Activated CD4-positive, alpha-beta T cell treated with anti-CD3 and anti-CD28 coated beads for 36 hours (primary cell): ENCODE data around the gene ACSM3. TPM values are rescaled to one million over a fixed set of nuclear protein-coding genes. Genes with fewer than 3 reads are reported as not detected.
A peak's percentile ranks its signal among the peaks of the same experiment; 100 is the strongest.
"Not testable (repeated sequence)": the region's sequence is repeated elsewhere in the genome, so short reads cannot be mapped to it uniquely, and the experiment has no call there.

Experiments used
- ATAC-seq: fragments of 200-7000 bp; cut with Tn5 transposase; one replicate; pipeline ENCODE4 v1.10.0; 2021; ENCODE audit warnings: mild to moderate bottlenecking, moderate library complexity
- CTCF ChIA-PET: fragments of 350-600 bp; sonication (Branson Sonifier 250); formaldehyde crosslinking; loops from one replicate; lab custom pipeline; 2021; ENCODE audit warnings: antibody characterized with exemption; lab: Charles Lee
- POLR2A ChIA-PET: fragments of 350-600 bp; sonication (Branson Sonifier 250); formaldehyde crosslinking; loops from one replicate; lab custom pipeline; 2021; ENCODE audit warnings: antibody characterized with exemption, inconsistent platforms; lab: Charles Lee
- DNase-seq: peaks from one replicate; pipeline ENCODE4 v3.0.0-alpha.2; 2020
- H3K27ac Mint-ChIP-seq: one replicate; pipeline ENCODE4 v1.8.0; 2021; ENCODE audit warnings: mixed read lengths
- H3K27me3 Mint-ChIP-seq: one replicate; pipeline ENCODE4 v1.8.0; 2021; ENCODE audit warnings: mixed read lengths
- H3K36me3 Mint-ChIP-seq: one replicate; pipeline ENCODE4 v1.8.0; 2021; ENCODE audit warnings: low read depth, mixed read lengths
- H3K4me1 Mint-ChIP-seq: one replicate; pipeline ENCODE4 v1.8.0; 2021; ENCODE audit warnings: mixed read lengths
- H3K4me3 Mint-ChIP-seq: one replicate; pipeline ENCODE4 v1.8.0; 2021; ENCODE audit warnings: mild to moderate bottlenecking, moderate library complexity, mixed read lengths
- H3K9me3 Mint-ChIP-seq: one replicate; pipeline ENCODE4 v1.8.0; 2021; ENCODE audit warnings: low read depth, mixed read lengths
- intact Hi-C, 2 experiments: fragments of 100-400 bp; cut with DNase I in 1 of 2; cut with micrococcal nuclease in 1 of 2; formaldehyde crosslinking; loops; one replicate each; pipeline versions ENCODE4 v1.14.2 to v1.15.1; 2022 to 2024; cut with DNase I, micrococcal nuclease
- total RNA-seq, 2 experiments: library from RNA; stranded (reverse); gene quantifications; one replicate each; pipeline ENCODE4 v1.2.3, GENCODE V29; 2021

Gene ACSM3
- total RNA-seq, 2 experiments from 2014 or later: 17.6 to 21.8 TPM

DNA sequence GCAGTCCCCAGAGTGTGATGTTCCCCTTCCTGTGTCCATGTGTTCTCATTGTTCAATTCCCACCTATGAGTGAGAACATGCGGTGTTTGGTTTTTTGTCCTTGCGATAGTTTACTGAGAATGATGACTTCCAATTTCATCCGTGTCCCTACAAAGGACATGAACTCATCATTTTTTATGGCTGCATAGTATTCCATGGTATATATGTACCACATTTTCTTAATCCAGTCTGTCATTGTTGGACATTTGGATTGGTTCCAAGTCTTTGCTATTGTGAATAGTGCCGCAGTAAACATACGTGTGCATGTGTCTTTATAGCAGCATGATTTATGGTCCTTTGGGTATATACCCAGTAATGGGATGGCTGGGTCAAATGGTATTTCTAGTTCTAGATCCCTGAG lies 8.0 kb upstream of the ACSM3 start:
- H3K36me3 Mint-ChIP-seq: not testable (repeated sequence)

DNA sequence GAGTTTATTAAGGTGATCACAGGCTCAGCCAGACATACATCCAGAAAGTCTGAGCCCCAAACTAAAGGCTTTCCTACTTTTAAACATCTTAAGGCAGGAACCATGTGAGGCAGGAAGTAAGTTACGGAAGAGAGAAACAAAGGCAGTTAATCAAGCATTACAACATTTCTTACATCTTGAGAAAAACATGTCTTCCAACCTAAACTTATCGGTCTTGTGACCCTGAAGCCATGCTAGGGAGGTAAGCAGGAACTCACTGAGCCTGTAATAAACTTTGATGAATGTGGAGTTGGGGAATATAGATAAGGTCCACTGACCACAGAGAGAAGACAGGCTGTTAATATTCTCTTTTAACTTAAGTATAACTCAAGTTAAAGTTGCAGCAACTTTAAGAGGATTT lies 3.5 kb upstream of the ACSM3 start:
- no peak overlapping the region for H3K4me3 Mint-ChIP-seq
- CTCF ChIA-PET: no interaction called here
- H3K9me3 Mint-ChIP-seq: peaks cover 14% of the 10 kb centered on the region
- H3K27ac Mint-ChIP-seq: no peak overlapping the region
- DNase-seq (no peak), ATAC-seq (no peak)
- peaks cover 1% of the 10 kb centered on the region for H3K27me3 Mint-ChIP-seq
- POLR2A ChIA-PET: no interaction called here
- intact Hi-C loops: no loop called here
- H3K36me3 Mint-ChIP-seq: peaks cover 9% of the 10 kb centered on the region
- peaks cover 22% of the 10 kb centered on the region for H3K4me1 Mint-ChIP-seq

More for the DNA sequence above, 8.0 kb upstream of the ACSM3 start:
- CTCF ChIA-PET, DNase-seq, intact Hi-C loops, H3K27me3 Mint-ChIP-seq, H3K4me3 Mint-ChIP-seq, POLR2A ChIA-PET, H3K27ac Mint-ChIP-seq, H3K9me3 Mint-ChIP-seq, H3K4me1 Mint-ChIP-seq, ATAC-seq: not testable (repeated sequence)

- Mint-ChIP-seq H3K9me3 (peaks cover 14% of the 10 kb centered on the region), H3K4me3 (no peak overlapping the region), H3K27ac (no peak overlapping the region), H3K27me3 (no peaks in the 10 kb centered on the region), H3K36me3 (peaks cover 9% of the 10 kb centered on the region), H3K4me1 (peaks cover 22% of the 10 kb centered on the region)
- ATAC-seq: no peak
- intact Hi-C loops: no loop called here
- ChIA-PET CTCF (no interaction called here), POLR2A (no interaction called here)
- DNase-seq: no peak
Observed at GRCh38 chr16:20761175-20761574, 2.6 kb upstream of the ACSM3 start.

GRCh38 chr16:20762404-20763123 lies 1.2 kb upstream of the ACSM3 start:
- H3K27ac Mint-ChIP-seq: peak overlapping the region; percentile 93
- ATAC-seq: no peak

DNA sequence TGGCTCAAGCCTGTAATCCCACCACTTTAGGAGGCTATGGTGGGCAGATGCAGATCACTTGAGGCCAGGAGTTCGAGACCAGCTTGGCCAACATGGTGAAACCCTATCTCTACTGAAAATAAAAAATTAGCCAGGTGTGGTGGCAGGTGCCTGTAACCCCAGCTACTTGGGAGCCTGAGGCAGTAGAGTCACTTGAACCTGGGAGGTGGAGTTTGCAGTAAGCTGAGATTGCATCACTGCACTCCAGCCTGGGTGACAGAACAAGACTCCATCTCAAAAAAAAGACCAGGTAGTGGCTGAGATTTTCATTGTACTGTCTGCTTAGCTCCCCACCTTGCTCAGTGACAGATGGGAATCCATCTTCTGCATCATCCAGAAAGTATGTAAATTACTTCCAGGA lies 634 bp downstream of the ACSM3 start:
- H3K4me3 Mint-ChIP-seq: not testable (repeated sequence)

More at GRCh38 chr16:20762404-20763123, 1.2 kb upstream of the ACSM3 start:
- Mint-ChIP-seq H3K9me3 (peaks cover 14% of the 10 kb centered on the region), H3K27me3 (no peaks in the 10 kb centered on the region), H3K4me3 (peak overlapping the region; percentile 83), H3K4me1 (peaks cover 22% of the 10 kb centered on the region), H3K36me3 (peaks cover 9% of the 10 kb centered on the region)
- ChIA-PET CTCF (no interaction called here), POLR2A (no interaction called here)
- intact Hi-C loops: loop anchor here (1.0 kb wide), 1 partner anchor 21 kb away; the partner anchor contains the start of gene THUMPD1 (in 2 of the 2)
- DNase-seq: no peak

GRCh38 chr16:20765732-20766131 lies 1.9 kb downstream of the ACSM3 start:
- no peak overlapping the region for H3K27ac Mint-ChIP-seq

More for the DNA sequence above, 634 bp downstream of the ACSM3 start:
- Mint-ChIP-seq H3K9me3 (peaks cover 14% of the 10 kb centered on the region), H3K4me1 (peaks cover 22% of the 10 kb centered on the region)
- intact Hi-C loops, H3K36me3 Mint-ChIP-seq, ATAC-seq, DNase-seq, H3K27ac Mint-ChIP-seq, H3K27me3 Mint-ChIP-seq: not testable (repeated sequence)
- POLR2A ChIA-PET: interaction anchor here (1.2 kb wide), 1 partner anchor 14 kb away, joined by 3 read pairs; no protein-coding TSS in a partner anchor
- CTCF ChIA-PET: interaction anchor here (1.3 to 1.4 kb wide), 2 partner anchors 19 to 35 kb away, joined by 3 to 6 read pairs; no protein-coding TSS in a partner anchor

GRCh38 chr16:20766294-20766693 lies 2.5 kb downstream of the ACSM3 start:
- peaks cover 22% of the 10 kb centered on the region for H3K4me1 Mint-ChIP-seq
- ATAC-seq (no peak), DNase-seq (no peak)
- intact Hi-C loops: no loop called here
- no peak overlapping the region for H3K4me3 Mint-ChIP-seq
- H3K36me3 Mint-ChIP-seq: no peaks in the 10 kb centered on the region
- H3K27ac Mint-ChIP-seq: no peak overlapping the region
- no peaks in the 10 kb centered on the region for H3K27me3 Mint-ChIP-seq
- H3K9me3 Mint-ChIP-seq: peaks cover 2% of the 10 kb centered on the region
- CTCF ChIA-PET: no interaction called here
- POLR2A ChIA-PET: no interaction called here

More at GRCh38 chr16:20765732-20766131, 1.9 kb downstream of the ACSM3 start:
- peaks cover 4% of the 10 kb centered on the region for H3K36me3 Mint-ChIP-seq
- H3K9me3 Mint-ChIP-seq: peaks cover 6% of the 10 kb centered on the region
- ATAC-seq: no peak
- POLR2A ChIA-PET: interaction anchor here (0.6 kb wide), 1 partner anchor 140 kb away, joined by 3 read pairs; no protein-coding TSS in a partner anchor
- no peaks in the 10 kb centered on the region for H3K27me3 Mint-ChIP-seq
- H3K4me3 Mint-ChIP-seq: no peak overlapping the region
- DNase-seq: no peak
- CTCF ChIA-PET: interaction anchor here (1.1 to 1.3 kb wide), 2 partner anchors 8 to 17 kb away, joined by 3 to 6 read pairs; no protein-coding TSS in a partner anchor
- intact Hi-C loops: no loop called here
- H3K4me1 Mint-ChIP-seq: peaks cover 22% of the 10 kb centered on the region

DNA sequence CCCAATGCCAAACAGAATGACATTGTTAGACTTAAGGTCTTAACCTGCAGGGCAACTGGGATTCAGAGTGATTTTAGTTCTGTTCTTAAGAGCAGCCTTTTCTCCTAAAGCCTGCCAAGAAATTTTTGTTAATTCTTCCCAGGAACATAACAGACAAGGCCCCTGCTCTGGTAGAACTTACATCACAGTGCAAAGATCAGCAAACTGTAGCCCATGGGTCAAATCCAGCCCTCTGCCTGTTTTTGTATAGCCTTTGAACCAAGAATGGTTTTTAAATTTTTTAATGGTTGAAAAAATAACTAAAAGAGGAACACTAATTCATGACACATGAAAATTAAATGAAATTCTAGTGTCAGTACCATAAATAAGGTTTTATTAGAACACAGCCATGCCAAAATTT lies 3.8 kb downstream of the ACSM3 start:
- ChIA-PET POLR2A (no interaction called here), CTCF (no interaction called here)
- H3K9me3 Mint-ChIP-seq: peaks cover 1% of the 10 kb centered on the region
- DNase-seq (no peak), ATAC-seq (no peak)
- intact Hi-C loops: no loop called here
- peaks cover 19% of the 10 kb centered on the region for H3K4me1 Mint-ChIP-seq
- no peak overlapping the region for H3K4me3 Mint-ChIP-seq
- no peaks in the 10 kb centered on the region for H3K27me3 Mint-ChIP-seq
- H3K27ac Mint-ChIP-seq: no peak overlapping the region
- no peaks in the 10 kb centered on the region for H3K36me3 Mint-ChIP-seq

DNA sequence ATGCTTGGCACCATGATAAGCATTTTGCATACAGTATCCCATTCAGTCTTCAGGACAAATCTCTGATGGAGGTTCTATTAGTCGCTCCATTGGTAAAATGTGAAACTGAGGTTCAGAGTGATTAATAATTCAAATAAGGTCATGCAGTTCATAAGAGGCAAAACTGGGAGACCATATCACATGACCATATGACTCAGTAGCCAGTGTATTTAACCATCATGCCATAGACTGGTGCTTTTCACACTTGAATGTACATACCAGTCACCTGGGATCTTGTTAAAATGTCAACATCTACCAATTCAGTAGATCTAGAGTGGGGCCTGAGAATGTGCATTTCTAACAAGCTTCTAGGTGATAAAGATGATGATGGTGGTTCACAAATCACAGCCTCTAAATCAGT lies 4.3 kb downstream of the ACSM3 start:
- intact Hi-C loops: no loop called here
- CTCF ChIA-PET: no interaction called here

DNA sequence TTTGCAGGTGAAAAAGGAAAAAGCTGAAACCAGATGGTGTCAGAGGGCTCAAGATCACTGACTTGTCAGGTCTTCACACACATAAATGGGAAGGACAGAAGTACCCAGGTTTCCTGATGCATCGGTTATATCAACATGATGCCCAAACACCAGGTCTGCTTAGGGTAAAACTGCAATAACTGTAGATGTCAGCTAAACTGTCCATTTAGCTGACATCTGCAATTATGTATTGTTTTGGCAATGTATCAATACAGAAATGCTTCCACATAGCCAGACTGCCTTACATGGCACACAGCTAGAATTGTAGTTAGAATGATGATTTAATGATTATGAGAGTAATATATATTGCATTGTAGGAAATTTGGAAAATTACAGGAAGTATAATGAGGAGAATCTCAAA lies 5.0 kb downstream of the ACSM3 start:
- ChIA-PET POLR2A (no interaction called here), CTCF (no interaction called here)
- intact Hi-C loops: no loop called here
- peaks cover 8% of the 10 kb centered on the region for H3K4me1 Mint-ChIP-seq
- no peak overlapping the region for H3K4me3 Mint-ChIP-seq
- ATAC-seq: no peak
- no peaks in the 10 kb centered on the region for H3K9me3 Mint-ChIP-seq
- H3K36me3 Mint-ChIP-seq: no peaks in the 10 kb centered on the region
- no peaks in the 10 kb centered on the region for H3K27me3 Mint-ChIP-seq
- no peak overlapping the region for H3K27ac Mint-ChIP-seq
- no peak for DNase-seq

More for the DNA sequence above, 4.3 kb downstream of the ACSM3 start:
- POLR2A ChIA-PET: no interaction called here
- Mint-ChIP-seq H3K36me3 (no peaks in the 10 kb centered on the region), H3K27me3 (no peaks in the 10 kb centered on the region), H3K27ac (no peak overlapping the region), H3K4me1 (peaks cover 15% of the 10 kb centered on the region), H3K4me3 (no peak overlapping the region), H3K9me3 (no peaks in the 10 kb centered on the region)
- ATAC-seq: no peak
- DNase-seq: no peak

DNA sequence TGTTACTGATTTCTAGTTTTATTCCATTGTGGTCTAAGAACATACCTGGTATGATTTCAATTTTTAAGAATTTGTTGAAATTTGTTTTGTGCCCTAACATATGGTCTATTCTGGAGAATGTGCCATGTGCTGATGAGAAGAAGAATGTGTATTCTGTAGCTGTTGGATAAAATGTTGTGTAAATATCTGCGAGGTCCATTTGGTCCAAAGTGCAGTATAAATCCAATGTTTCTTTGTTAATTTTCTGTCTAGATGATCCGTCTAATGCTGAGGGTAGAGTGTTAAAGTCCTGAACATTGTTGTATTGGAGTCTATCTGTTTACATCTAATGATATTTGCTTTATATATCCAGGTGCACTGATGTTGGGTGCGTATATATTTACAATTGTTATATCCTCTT lies 9.9 kb downstream of the ACSM3 start:
- CTCF ChIA-PET: interaction anchor here (0.8 to 1.6 kb wide), 2 partner anchors 8 to 41 kb away, joined by 3 read pairs; no protein-coding TSS in a partner anchor

More for the DNA sequence above, 9.9 kb downstream of the ACSM3 start:
- no peaks in the 10 kb centered on the region for H3K36me3 Mint-ChIP-seq
- no peak for ATAC-seq
- POLR2A ChIA-PET: no interaction called here
- no peak overlapping the region for H3K27ac Mint-ChIP-seq
- H3K4me1 Mint-ChIP-seq: no peaks in the 10 kb centered on the region
- intact Hi-C loops: no loop called here
- no peaks in the 10 kb centered on the region for H3K27me3 Mint-ChIP-seq
- no peak overlapping the region for H3K4me3 Mint-ChIP-seq
- no peak for DNase-seq
- H3K9me3 Mint-ChIP-seq: no peaks in the 10 kb centered on the region
